ENCODE data around the gene SEZ6. TPM values are rescaled to one million over a fixed set of nuclear protein-coding genes. Genes with fewer than 3 reads are reported as not detected.
A peak's percentile ranks its signal among the peaks of the same experiment; 100 is the strongest.

The SEZ6 gene
- total RNA-seq, 1 donor = not detected

GRCh38 chr17:28977659-28978355 is 28.0 kb downstream of the SEZ6 start:
- H3K4me3 ChIP-seq (ENCODE audit: low read depth, low read length) = no peak overlapping the region
- TF ChIP-seq CTCF (IDR thresholded peaks at IDR 0.05; ENCODE audit: insufficient read depth, low read depth, low read length) = no peak
- no peak for DNase-seq (ENCODE audit: low read depth)

GRCh38 chr17:28975646-28976045 is 30.2 kb downstream of the SEZ6 start:
- no peak for TF ChIP-seq CTCF (IDR thresholded peaks at IDR 0.05; ENCODE audit: insufficient read depth, low read depth, low read length)
- DNase-seq (ENCODE audit: low read depth) = no peak
- no peak overlapping the region for H3K4me3 ChIP-seq (ENCODE audit: low read depth, low read length)

GRCh38 chr17:28975031-28975430 is 30.8 kb downstream of the SEZ6 start:
- no peak for DNase-seq (ENCODE audit: low read depth)
- TF ChIP-seq CTCF (IDR thresholded peaks at IDR 0.05; ENCODE audit: insufficient read depth, low read depth, low read length) = no peak
- H3K4me3 ChIP-seq (ENCODE audit: low read depth, low read length) = no peak overlapping the region

GRCh38 chr17:28974451-28974850 is 31.4 kb downstream of the SEZ6 start:
- TF ChIP-seq CTCF (IDR thresholded peaks at IDR 0.05; ENCODE audit: insufficient read depth, low read depth, low read length) = no peak
- H3K4me3 ChIP-seq (ENCODE audit: low read depth, low read length) = no peak overlapping the region
- no peak for DNase-seq (ENCODE audit: low read depth)

- no peak overlapping the region for H3K4me3 ChIP-seq (ENCODE audit: low read depth, low read length)
- TF ChIP-seq CTCF (IDR thresholded peaks at IDR 0.05; ENCODE audit: insufficient read depth, low read depth, low read length) = no peak
- DNase-seq (ENCODE audit: low read depth) = peak; percentile 30
Measured at GRCh38 chr17:28973425-28973824, 32.4 kb downstream of the SEZ6 start.

- TF ChIP-seq CTCF (IDR thresholded peaks at IDR 0.05; ENCODE audit: insufficient read depth, low read depth, low read length) = no peak
- DNase-seq (ENCODE audit: low read depth) = no peak
- H3K4me3 ChIP-seq (ENCODE audit: low read depth, low read length) = no peak overlapping the region
Measured at GRCh38 chr17:28972437-28972836, 33.4 kb downstream of the SEZ6 start.

- H3K4me3 ChIP-seq (ENCODE audit: low read depth, low read length) = no peak overlapping the region
- TF ChIP-seq CTCF (IDR thresholded peaks at IDR 0.05; ENCODE audit: insufficient read depth, low read depth, low read length) = no peak
- DNase-seq (ENCODE audit: low read depth) = no peak
Measured at GRCh38 chr17:28970879-28971278, 35.0 kb downstream of the SEZ6 start.

Data from fibroblast of villous mesenchyme (primary cell).